Measurements from ENCODE around the gene THOC1. TPM values are rescaled to one million over a fixed set of nuclear protein-coding genes. Genes with fewer than 3 reads are reported as not detected.

Gene THOC1
- total RNA-seq, 1 donor from 2014 or later, result 10.2 TPM

- H3K4me3 ChIP-seq, result no peak overlapping the region
- no peak for TF ChIP-seq CTCF (IDR thresholded peaks at IDR 0.05; ENCODE audit: borderline replicate concordance)
- H3K27ac ChIP-seq (replicated peaks), result no peak overlapping the region
- H3K27me3 ChIP-seq (ENCODE audit: low read depth), result no peaks in the 10 kb centered on the region
- H3K4me1 ChIP-seq, result no peaks in the 10 kb centered on the region
- no peak for DNase-seq
- peaks cover 78% of the 10 kb centered on the region for H3K36me3 ChIP-seq
- intact Hi-C loops (cut with micrococcal nuclease), result no loop called here
- H3K9me3 ChIP-seq (replicated peaks), result no peaks in the 10 kb centered on the region
These were observed 56.3 kb downstream of the THOC1 start for GRCh38 chr18:211582-211981.

- H3K27me3 ChIP-seq (ENCODE audit: low read depth), result no peaks in the 10 kb centered on the region
- H3K27ac ChIP-seq (replicated peaks), result no peak overlapping the region
- no peak for DNase-seq
- no peaks in the 10 kb centered on the region for H3K4me1 ChIP-seq
- intact Hi-C loops (cut with micrococcal nuclease), result no loop called here
- TF ChIP-seq CTCF (IDR thresholded peaks at IDR 0.05; ENCODE audit: borderline replicate concordance), result no peak
- peaks cover 78% of the 10 kb centered on the region for H3K36me3 ChIP-seq
- no peak overlapping the region for H3K4me3 ChIP-seq
- no peaks in the 10 kb centered on the region for H3K9me3 ChIP-seq (replicated peaks)
These were observed 57.1 kb downstream of the THOC1 start for GRCh38 chr18:210733-211132.

- Histone ChIP-seq H3K4me3 (no peak overlapping the region), H3K9me3 (replicated peaks) (no peaks in the 10 kb centered on the region), H3K27me3 (ENCODE audit: low read depth) (no peaks in the 10 kb centered on the region), H3K4me1 (no peaks in the 10 kb centered on the region), H3K36me3 (peaks cover 78% of the 10 kb centered on the region), H3K27ac (replicated peaks) (no peak overlapping the region)
- no peak for DNase-seq
- intact Hi-C loops (cut with micrococcal nuclease), result no loop called here
- no peak for TF ChIP-seq CTCF (IDR thresholded peaks at IDR 0.05; ENCODE audit: borderline replicate concordance)
These were observed 57.8 kb downstream of the THOC1 start for GRCh38 chr18:210075-210474.

GRCh38 chr18:199768-200167, 68.1 kb downstream of the THOC1 start:
- no peak for DNase-seq
- intact Hi-C loops (cut with micrococcal nuclease), result no loop called here
- Histone ChIP-seq H3K9me3 (replicated peaks) (no peaks in the 10 kb centered on the region), H3K27me3 (ENCODE audit: low read depth) (no peaks in the 10 kb centered on the region), H3K4me3 (no peak overlapping the region), H3K4me1 (no peaks in the 10 kb centered on the region), H3K27ac (replicated peaks) (no peak overlapping the region), H3K36me3 (peaks cover 66% of the 10 kb centered on the region)
- no peak for TF ChIP-seq CTCF (IDR thresholded peaks at IDR 0.05; ENCODE audit: borderline replicate concordance)

- Histone ChIP-seq H3K27ac (replicated peaks) (no peak overlapping the region), H3K9me3 (replicated peaks) (no peaks in the 10 kb centered on the region), H3K4me1 (no peaks in the 10 kb centered on the region), H3K4me3 (no peak overlapping the region), H3K36me3 (peaks cover 60% of the 10 kb centered on the region), H3K27me3 (ENCODE audit: low read depth) (no peaks in the 10 kb centered on the region)
- TF ChIP-seq CTCF (IDR thresholded peaks at IDR 0.05; ENCODE audit: borderline replicate concordance), result no peak
- intact Hi-C loops (cut with micrococcal nuclease), result no loop called here
- DNase-seq, result no peak
These were observed 68.6 kb downstream of the THOC1 start for GRCh38 chr18:199214-199613.

- intact Hi-C loops (cut with micrococcal nuclease), result no loop called here
- Histone ChIP-seq H3K4me3 (no peak overlapping the region), H3K4me1 (no peaks in the 10 kb centered on the region), H3K9me3 (replicated peaks) (no peaks in the 10 kb centered on the region), H3K27me3 (ENCODE audit: low read depth) (no peaks in the 10 kb centered on the region), H3K27ac (replicated peaks) (no peak overlapping the region), H3K36me3 (peaks cover 39% of the 10 kb centered on the region)
- DNase-seq, result no peak
- no peak for TF ChIP-seq CTCF (IDR thresholded peaks at IDR 0.05; ENCODE audit: borderline replicate concordance)
These were observed 72.2 kb downstream of the THOC1 start for GRCh38 chr18:195651-196050.

Data from left ventricle myocardium inferior (tissue), 1 donor.